ENCODE data around the gene COL20A1. TPM values are rescaled to one million over a fixed set of nuclear protein-coding genes. Genes with fewer than 3 reads are reported as not detected.

Gene COL20A1
- total RNA-seq, 1 experiment from 2014 or later = 0.23 TPM

- no peak overlapping the region for H3K4me3 ChIP-seq (ENCODE audit: low read depth in 2 of 2, low read length in 2 of 2)
- in situ Hi-C loops (cut with HindIII; ENCODE audit: low pct_unique_long_range_greater_than_20kb, low sequenced_read_pairs) (no loop called here), intact Hi-C loops (cut with micrococcal nuclease; ENCODE audit: unreplicated experiment) (no loop called here)
- ATAC-seq (no peak), DNase-seq (ENCODE audit: low read depth, low spot score) (no peak)
- no TSS peak for BruUV-seq (replicated peaks)
- no peaks in the 10 kb centered on the region for H3K9me3 ChIP-seq (ENCODE audit: control insufficient read depth, insufficient read depth, low read depth, low read length)
- H3K36me3 ChIP-seq (ENCODE audit: control insufficient read depth, insufficient read depth, low read length) = no peaks in the 10 kb centered on the region
- TF ChIP-seq POLR2AphosphoS5 (IDR thresholded peaks at IDR 0.05; ENCODE audit: low read depth, low read length) = no peak
- TF ChIP-seq REST (IDR thresholded peaks at IDR 0.05; ENCODE audit: insufficient read depth in 1 of 2, low read depth in 2 of 2, low read length in 1 of 2) = no peak
- TF ChIP-seq TCF7L2 (IDR thresholded peaks at IDR 0.05; ENCODE audit: low read depth, low read length) = no peak
- TF ChIP-seq, protein P1, sequence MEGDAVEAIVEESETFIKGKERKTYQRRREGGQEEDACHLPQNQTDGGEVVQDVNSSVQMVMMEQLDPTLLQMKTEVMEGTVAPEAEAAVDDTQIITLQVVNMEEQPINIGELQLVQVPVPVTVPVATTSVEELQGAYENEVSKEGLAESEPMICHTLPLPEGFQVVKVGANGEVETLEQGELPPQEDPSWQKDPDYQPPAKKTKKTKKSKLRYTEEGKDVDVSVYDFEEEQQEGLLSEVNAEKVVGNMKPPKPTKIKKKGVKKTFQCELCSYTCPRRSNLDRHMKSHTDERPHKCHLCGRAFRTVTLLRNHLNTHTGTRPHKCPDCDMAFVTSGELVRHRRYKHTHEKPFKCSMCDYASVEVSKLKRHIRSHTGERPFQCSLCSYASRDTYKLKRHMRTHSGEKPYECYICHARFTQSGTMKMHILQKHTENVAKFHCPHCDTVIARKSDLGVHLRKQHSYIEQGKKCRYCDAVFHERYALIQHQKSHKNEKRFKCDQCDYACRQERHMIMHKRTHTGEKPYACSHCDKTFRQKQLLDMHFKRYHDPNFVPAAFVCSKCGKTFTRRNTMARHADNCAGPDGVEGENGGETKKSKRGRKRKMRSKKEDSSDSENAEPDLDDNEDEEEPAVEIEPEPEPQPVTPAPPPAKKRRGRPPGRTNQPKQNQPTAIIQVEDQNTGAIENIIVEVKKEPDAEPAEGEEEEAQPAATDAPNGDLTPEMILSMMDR (IDR thresholded peaks at IDR 0.05) = no peak
- no peak for TF ChIP-seq SIN3A (IDR thresholded peaks at IDR 0.05; ENCODE audit: borderline replicate concordance, insufficient read depth, low read depth, low read length)
- ChIA-PET CTCF (no interaction called here), POLR2A (no interaction called here)
- H3K27me3 ChIP-seq (ENCODE audit: control insufficient read depth, insufficient read depth, low read length) = no peaks in the 10 kb centered on the region
- H3K4me1 ChIP-seq (ENCODE audit: control insufficient read depth, insufficient read depth, low read length) = no peaks in the 10 kb centered on the region
- no peak overlapping the region for H3K27ac ChIP-seq (ENCODE audit: low read length)
Measured at GRCh38 chr20:63329331-63330083, 36.5 kb downstream of the COL20A1 start.

DNA sequence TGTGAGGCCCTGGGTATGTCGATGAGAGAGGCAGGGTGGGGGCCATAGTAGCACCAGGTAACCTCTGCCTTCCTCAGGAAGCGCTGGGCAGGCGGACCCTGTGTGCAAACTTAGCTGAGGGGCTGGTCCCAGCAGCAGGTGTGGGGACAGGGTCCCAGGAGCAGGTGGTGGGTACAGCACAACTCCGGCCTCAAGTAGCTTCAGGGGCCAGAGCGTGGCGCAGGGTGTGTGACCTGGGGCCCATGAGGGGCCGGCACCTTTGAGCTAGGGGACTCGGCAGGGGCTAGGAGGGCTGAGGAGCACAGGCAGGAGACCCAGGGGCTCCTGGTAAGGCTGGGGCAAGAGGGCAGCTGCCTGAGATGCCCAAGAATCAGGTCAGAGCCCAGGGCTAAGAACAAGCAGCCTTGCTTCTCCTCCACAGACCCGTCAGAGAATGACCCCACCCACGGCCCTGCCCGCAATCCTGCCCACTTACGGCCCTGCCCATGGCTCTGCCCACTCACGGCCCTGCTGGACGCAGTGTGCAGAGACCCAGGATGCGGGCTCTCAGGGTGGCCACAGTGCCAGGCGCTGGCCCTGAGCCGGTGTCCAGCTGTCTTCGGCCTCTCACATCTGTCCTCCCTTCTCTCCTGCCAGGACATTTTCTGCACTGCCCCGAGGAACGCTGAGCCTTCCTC is 37.2 kb downstream of the COL20A1 start:
- DNase-seq (ENCODE audit: low read depth, low spot score) = no peak
- intact Hi-C loops (cut with micrococcal nuclease; ENCODE audit: unreplicated experiment) = no loop called here
- CTCF ChIA-PET = interaction anchor here (0.7 kb wide), 1 partner anchor 13 kb away, joined by 4 read pairs; no protein-coding TSS in a partner anchor
- no TSS peak for BruUV-seq (replicated peaks)
- no peaks in the 10 kb centered on the region for H3K27me3 ChIP-seq (ENCODE audit: control insufficient read depth, insufficient read depth, low read length)
- H3K9me3 ChIP-seq (ENCODE audit: control insufficient read depth, insufficient read depth, low read depth, low read length) = no peaks in the 10 kb centered on the region
- no peak overlapping the region for H3K4me3 ChIP-seq (ENCODE audit: low read depth in 2 of 2, low read length in 2 of 2)
- in situ Hi-C loops (cut with HindIII; ENCODE audit: low pct_unique_long_range_greater_than_20kb, low sequenced_read_pairs) = no loop called here
- no peaks in the 10 kb centered on the region for H3K4me1 ChIP-seq (ENCODE audit: control insufficient read depth, insufficient read depth, low read length)
- POLR2A ChIA-PET = no interaction called here
- ATAC-seq = no peak
- H3K36me3 ChIP-seq (ENCODE audit: control insufficient read depth, insufficient read depth, low read length) = no peaks in the 10 kb centered on the region
- H3K27ac ChIP-seq (ENCODE audit: low read length) = no peak overlapping the region
- TF ChIP-seq, protein P1 (IDR thresholded peaks at IDR 0.05) = no peak
- TF ChIP-seq TCF7L2 (IDR thresholded peaks at IDR 0.05; ENCODE audit: low read depth, low read length) (no peak), POLR2AphosphoS5 (IDR thresholded peaks at IDR 0.05; ENCODE audit: low read depth, low read length) (no peak), SIN3A (IDR thresholded peaks at IDR 0.05; ENCODE audit: borderline replicate concordance, insufficient read depth, low read depth, low read length) (no peak)
